K562 (cell line): Measurements from ENCODE around the gene PTPRM.

Source experiments
- ATF3 ChIP-seq, 2 experiments: fragments of 450-650 bp in 1 of 2; sonication (generic) in 1 of 2; formaldehyde crosslinking in 1 of 2; IDR thresholded peaks in 1 of 2; conservative IDR thresholded peaks in 1 of 2; 2 replicates each; pipeline versions ENCODE4 v1.6.1 to v1.8.1; 2016 to 2023; ENCODE audit warnings: mild to moderate bottlenecking in 2 of 2, moderate library complexity in 2 of 2, inconsistent platforms in 1 of 2, missing genetic modification reagents in 1 of 2
- NBN ChIP-seq: fragments of 450-650 bp; IDR thresholded peaks from 2 replicates; pipeline ENCODE4 v1.6.1; 2016; ENCODE audit warnings: low read depth, mild to moderate bottlenecking
- OTX1 ChIP-seq: fragments of 450-650 bp; formaldehyde crosslinking; IDR thresholded peaks from 2 replicates; pipeline ENCODE4 v1.4.0; 2022; ENCODE audit warnings: mild to moderate bottlenecking
- POLR2A ChIP-seq: fragments of 450-650 bp; conservative IDR thresholded peaks from 2 replicates; pipeline ENCODE4 v1.6.1; 2016
- SIN3B ChIP-seq: fragments of 450-650 bp; IDR thresholded peaks from 2 replicates; pipeline ENCODE4 v1.6.1; 2017; ENCODE audit warnings: low read depth, mild to moderate bottlenecking, moderate library complexity
- SP2 ChIP-seq: IDR thresholded peaks from 2 replicates; pipeline ENCODE4 v1.6.1; 2011; ENCODE audit warnings: mild to moderate bottlenecking, low read depth, low read length, moderate library complexity; ENCODE audit not compliant: poor library complexity, severe bottlenecking; ENCODE audit errors: extremely low read depth
- TCF7 ChIP-seq: sonication (generic); IDR thresholded peaks from 2 replicates; pipeline ENCODE4 v1.6.1; 2016; ENCODE audit warnings: antibody characterized with exemption, borderline replicate concordance
- ZKSCAN3 ChIP-seq: fragments of 250-450 bp; sonication (Bioruptor Pico); IDR thresholded peaks from 2 replicates; pipeline ENCODE4 v1.4.0; 2020
- TF ChIP-seq, protein P1 (sequence below), 3 experiments: IDR thresholded peaks in 2 of 3; conservative IDR thresholded peaks in 1 of 3; 2 replicates each; pipeline ENCODE4 v1.5.1; 2011 to 2012; ENCODE audit warnings: low read length in 3 of 3, mild to moderate bottlenecking in 3 of 3, control low read depth in 2 of 3, improper control_type of control experiment in 1 of 3, inconsistent platforms in 1 of 3, low read depth in 1 of 3, mixed read lengths in 1 of 3, moderate library complexity in 1 of 3; ENCODE audit not compliant: insufficient read depth in 2 of 3
- TF ChIP-seq, protein P2 (sequence below): fragments of 450-650 bp; formaldehyde crosslinking; IDR thresholded peaks from 2 replicates; pipeline ENCODE4 v1.4.0; 2022; ENCODE audit warnings: missing genetic modification characterization

DNA sequence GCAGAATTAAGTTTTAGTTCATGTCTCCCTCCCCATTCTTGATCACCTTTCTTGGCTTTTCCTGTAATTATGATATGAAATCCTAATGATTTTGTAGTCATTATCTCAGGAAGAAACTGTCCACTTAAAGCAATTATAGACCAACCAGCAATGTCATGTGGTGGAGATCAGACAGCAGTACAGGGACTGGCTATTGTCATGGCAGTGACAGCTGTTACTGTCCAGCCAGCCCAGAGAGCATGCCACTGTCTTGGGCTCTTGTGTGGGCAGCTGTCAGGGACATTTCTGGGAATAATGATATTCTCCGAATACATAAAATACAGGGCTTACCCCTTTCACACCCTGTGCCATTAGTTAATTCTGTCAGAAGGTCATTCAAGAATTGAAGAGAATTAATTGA, 686.8 kb downstream of the PTPRM start:
- TF ChIP-seq SP2 (no peak), ATF3 (IDR thresholded peaks at IDR 0.05) (no peak), ATF3 (CRISPR knock-in tag; conservative IDR thresholded peaks at IDR 0.05) (no peak), OTX1 (CRISPR knock-in tag) (no peak), NBN (no peak), ZKSCAN3 (CRISPR knock-in tag) (no peak), SIN3B (no peak), POLR2A (no peak), TCF7 (no peak)
- TF ChIP-seq, protein P1, sequence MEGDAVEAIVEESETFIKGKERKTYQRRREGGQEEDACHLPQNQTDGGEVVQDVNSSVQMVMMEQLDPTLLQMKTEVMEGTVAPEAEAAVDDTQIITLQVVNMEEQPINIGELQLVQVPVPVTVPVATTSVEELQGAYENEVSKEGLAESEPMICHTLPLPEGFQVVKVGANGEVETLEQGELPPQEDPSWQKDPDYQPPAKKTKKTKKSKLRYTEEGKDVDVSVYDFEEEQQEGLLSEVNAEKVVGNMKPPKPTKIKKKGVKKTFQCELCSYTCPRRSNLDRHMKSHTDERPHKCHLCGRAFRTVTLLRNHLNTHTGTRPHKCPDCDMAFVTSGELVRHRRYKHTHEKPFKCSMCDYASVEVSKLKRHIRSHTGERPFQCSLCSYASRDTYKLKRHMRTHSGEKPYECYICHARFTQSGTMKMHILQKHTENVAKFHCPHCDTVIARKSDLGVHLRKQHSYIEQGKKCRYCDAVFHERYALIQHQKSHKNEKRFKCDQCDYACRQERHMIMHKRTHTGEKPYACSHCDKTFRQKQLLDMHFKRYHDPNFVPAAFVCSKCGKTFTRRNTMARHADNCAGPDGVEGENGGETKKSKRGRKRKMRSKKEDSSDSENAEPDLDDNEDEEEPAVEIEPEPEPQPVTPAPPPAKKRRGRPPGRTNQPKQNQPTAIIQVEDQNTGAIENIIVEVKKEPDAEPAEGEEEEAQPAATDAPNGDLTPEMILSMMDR (IDR thresholded peaks at IDR 0.05 in 2 of 3, conservative IDR thresholded peaks at IDR 0.05 in 1 of 3; ENCODE audit: insufficient read depth in 2 of 3, low read depth in 1 of 3, low read length in 3 of 3) = no peak
- TF ChIP-seq, protein P2, sequence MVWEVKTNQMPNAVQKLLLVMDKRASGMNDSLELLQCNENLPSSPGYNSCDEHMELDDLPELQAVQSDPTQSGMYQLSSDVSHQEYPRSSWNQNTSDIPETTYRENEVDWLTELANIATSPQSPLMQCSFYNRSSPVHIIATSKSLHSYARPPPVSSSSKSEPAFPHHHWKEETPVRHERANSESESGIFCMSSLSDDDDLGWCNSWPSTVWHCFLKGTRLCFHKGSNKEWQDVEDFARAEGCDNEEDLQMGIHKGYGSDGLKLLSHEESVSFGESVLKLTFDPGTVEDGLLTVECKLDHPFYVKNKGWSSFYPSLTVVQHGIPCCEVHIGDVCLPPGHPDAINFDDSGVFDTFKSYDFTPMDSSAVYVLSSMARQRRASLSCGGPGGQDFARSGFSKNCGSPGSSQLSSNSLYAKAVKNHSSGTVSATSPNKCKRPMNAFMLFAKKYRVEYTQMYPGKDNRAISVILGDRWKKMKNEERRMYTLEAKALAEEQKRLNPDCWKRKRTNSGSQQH = no peak
